HFF-Myc (cell line): ENCODE measurements around the gene TMC7.

Source experiments
- DNase-seq: peaks from one replicate; pipeline ENCODE4 v3.0.0-alpha.2; 2011; ENCODE audit warnings: low read depth; ENCODE audit errors: extremely low read depth
- H3K4me3 ChIP-seq: replicated peaks from 2 replicates; pipeline ENCODE4 v1.5.1; 2011; ENCODE audit warnings: low read depth, mild to moderate bottlenecking, control low read depth, low read length
- CTCF ChIP-seq: IDR thresholded peaks from 2 replicates; pipeline ENCODE4 v1.5.1; 2012; ENCODE audit warnings: mild to moderate bottlenecking, low read depth, low read length, control low read depth; ENCODE audit errors: missing control alignments

TMC7 gene

DNA sequence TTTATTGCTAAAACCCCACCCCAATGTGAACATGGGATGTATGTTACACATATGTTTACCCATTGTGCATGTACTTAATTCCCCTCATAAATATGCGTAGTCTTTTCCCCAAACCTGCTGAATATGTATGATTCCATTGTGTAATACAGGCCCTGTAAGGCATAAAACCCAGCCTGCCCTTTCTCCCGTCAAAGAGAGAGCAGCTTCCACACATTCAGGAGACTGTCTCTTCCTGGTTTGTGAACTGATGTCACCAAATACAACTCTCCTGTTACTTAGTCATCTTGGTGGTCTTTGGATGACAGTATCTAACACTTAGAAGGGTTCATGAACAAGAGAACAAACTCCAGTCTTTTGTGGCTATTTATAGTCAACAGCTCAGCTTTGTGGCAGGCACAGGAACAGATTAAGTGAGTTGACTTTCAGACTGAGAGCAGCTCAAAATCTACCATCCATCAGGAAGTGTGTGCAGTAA lies 24.7 kb upstream of the TMC7 start:
- DNase-seq: no peak
- TF ChIP-seq CTCF: no peak
- H3K4me3 ChIP-seq: no peak overlapping the region

DNA sequence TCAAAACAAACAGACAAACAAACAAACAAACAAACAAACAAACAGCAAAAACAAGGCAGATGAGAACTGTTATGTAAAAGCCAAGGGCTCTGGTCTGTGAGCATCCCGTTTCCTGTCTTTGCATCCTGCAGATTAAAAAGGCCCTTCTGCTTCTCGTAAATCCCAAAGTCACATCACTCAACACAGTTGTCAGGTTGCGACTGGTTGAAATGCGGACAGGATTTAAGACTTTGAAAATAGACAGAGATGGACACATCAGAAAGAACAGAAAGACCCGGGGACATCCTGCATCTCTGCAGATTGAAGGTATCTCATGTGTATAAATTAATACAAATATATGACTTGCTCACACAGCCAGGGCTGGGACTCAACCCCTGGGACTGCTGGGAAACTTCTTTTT lies 18.2 kb upstream of the TMC7 start:
- TF ChIP-seq CTCF: no peak
- no peak overlapping the region for H3K4me3 ChIP-seq
- DNase-seq: no peak

DNA sequence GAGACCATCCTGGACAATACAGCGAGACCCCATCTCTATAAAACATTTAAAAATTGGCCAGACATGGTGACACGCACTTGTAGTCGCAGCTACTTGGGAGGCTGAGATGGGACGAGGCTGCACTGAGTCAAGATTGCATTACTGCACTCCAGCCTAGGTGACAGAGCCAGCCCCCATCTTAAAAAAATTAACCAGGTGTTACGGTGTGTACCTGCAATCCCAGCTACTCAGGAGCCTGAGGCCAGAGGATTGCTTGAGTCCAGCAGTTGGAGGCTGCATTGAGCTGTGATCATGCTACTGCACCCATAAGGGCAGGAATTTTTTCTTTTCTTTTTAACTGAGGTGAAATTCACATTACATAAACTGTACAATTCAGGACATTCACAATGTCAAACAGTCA lies 16.9 kb upstream of the TMC7 start:
- H3K4me3 ChIP-seq: no peak overlapping the region
- DNase-seq: no peak
- TF ChIP-seq CTCF: no peak

GRCh38 chr16:18969050-18969854 lies 14.5 kb upstream of the TMC7 start:
- 0 out of 2 replicates have a peak overlapping the region, but pooled peaks have one; percentile 13 for H3K4me3 ChIP-seq
- TF ChIP-seq CTCF: peak; percentile 93
- peak; percentile 38 for DNase-seq

- no peak for DNase-seq
- no peak overlapping the region for H3K4me3 ChIP-seq
- TF ChIP-seq CTCF: no peak
These were observed 13.9 kb upstream of the TMC7 start for GRCh38 chr16:18969855-18970240.

DNA sequence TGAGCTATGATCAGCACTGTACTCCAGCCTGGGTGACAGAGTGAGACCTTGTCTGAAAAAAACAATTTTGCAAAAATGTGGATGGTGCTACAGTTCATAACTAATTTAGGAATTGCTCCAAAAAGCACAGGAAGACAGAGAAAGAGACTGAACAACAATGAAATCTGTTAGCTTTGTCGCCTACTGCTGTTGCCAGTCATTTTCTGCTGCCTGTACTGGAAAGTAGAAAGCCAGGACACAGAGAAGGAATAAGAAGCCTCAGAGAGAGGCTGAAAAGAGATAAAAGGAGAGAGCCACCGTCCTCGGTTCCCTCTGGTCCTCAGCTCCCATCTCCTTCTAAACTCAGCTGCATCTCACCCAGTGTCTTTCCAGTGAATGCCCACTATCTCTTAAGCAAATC lies 8.6 kb upstream of the TMC7 start:
- no peak for TF ChIP-seq CTCF
- DNase-seq: no peak

More for the DNA sequence above, 8.6 kb upstream of the TMC7 start:
- H3K4me3 ChIP-seq: no peak overlapping the region
